GM21786 (cell line): Measurements from ENCODE around the gene SMIM13.
"Not testable (repeated sequence)": the region's sequence is repeated elsewhere in the genome, so short reads cannot be mapped to it uniquely, and the experiment has no call there.

Experiments
- ATAC-seq: cut with Tn5 transposase; IDR thresholded peaks from one replicate; pipeline ENCODE4 v1.9.1; 2021; ENCODE audit not compliant: unreplicated experiment

Gene SMIM13

GRCh38 chr6:11083491-11083890, 10.1 kb upstream of the SMIM13 start:
- no peak for ATAC-seq

- ATAC-seq = no peak
Measured at GRCh38 chr6:11083956-11084355, 9.7 kb upstream of the SMIM13 start.

GRCh38 chr6:11085758-11086435, 7.7 kb upstream of the SMIM13 start:
- ATAC-seq = no peak

- not testable (repeated sequence) for ATAC-seq
Measured at GRCh38 chr6:11087141-11087812, 6.4 kb upstream of the SMIM13 start.

- ATAC-seq = no peak
Measured at GRCh38 chr6:11089695-11090094, 3.9 kb upstream of the SMIM13 start.

- ATAC-seq = not testable (repeated sequence)
Measured at GRCh38 chr6:11091141-11091540, 2.5 kb upstream of the SMIM13 start.

GRCh38 chr6:11092668-11093375, 812 bp upstream of the SMIM13 start:
- ATAC-seq = peak; percentile 32

- ATAC-seq = peak; percentile 20
Measured at GRCh38 chr6:11093376-11093625, 333 bp upstream of the SMIM13 start.

- ATAC-seq = peak; percentile 38
Measured at GRCh38 chr6:11094411-11094851, 797 bp downstream of the SMIM13 start.

GRCh38 chr6:11094941-11095340, 1.3 kb downstream of the SMIM13 start:
- no peak for ATAC-seq

- no peak for ATAC-seq
Measured at GRCh38 chr6:11096109-11096508, 2.5 kb downstream of the SMIM13 start.

- no peak for ATAC-seq
Measured at GRCh38 chr6:11097476-11097875, 3.8 kb downstream of the SMIM13 start.

- no peak for ATAC-seq
Measured at GRCh38 chr6:11098004-11098403, 4.4 kb downstream of the SMIM13 start.

GRCh38 chr6:11101417-11101816, 7.8 kb downstream of the SMIM13 start:
- no peak for ATAC-seq

- ATAC-seq = no peak
Measured at GRCh38 chr6:11103065-11103464, 9.4 kb downstream of the SMIM13 start.

GRCh38 chr6:11108726-11109125, 15.1 kb downstream of the SMIM13 start:
- ATAC-seq = no peak

- ATAC-seq = no peak
Measured at GRCh38 chr6:11110921-11111768, 17.5 kb downstream of the SMIM13 start, which contains the start of gene ERVFRD-1. TSS of gene ERVFRD-1 (minus strand) at chr6:11111725. CDS start at chr6:11105310, 6,415 bp downstream.

- ATAC-seq = no peak
Measured at GRCh38 chr6:11111769-11112437, 18.3 kb downstream of the SMIM13 start.

- ATAC-seq = no peak
Measured at GRCh38 chr6:11113038-11113437, 19.4 kb downstream of the SMIM13 start.

- ATAC-seq = peak; percentile 47
Measured at GRCh38 chr6:11115808-11116536, 22.3 kb downstream of the SMIM13 start.
